ENCODE data around the gene MARK2.

Gene MARK2

GRCh38 chr11:63831326-63831725 is 7.6 kb upstream of the MARK2 start:
- DNase-seq = no peak

DNA sequence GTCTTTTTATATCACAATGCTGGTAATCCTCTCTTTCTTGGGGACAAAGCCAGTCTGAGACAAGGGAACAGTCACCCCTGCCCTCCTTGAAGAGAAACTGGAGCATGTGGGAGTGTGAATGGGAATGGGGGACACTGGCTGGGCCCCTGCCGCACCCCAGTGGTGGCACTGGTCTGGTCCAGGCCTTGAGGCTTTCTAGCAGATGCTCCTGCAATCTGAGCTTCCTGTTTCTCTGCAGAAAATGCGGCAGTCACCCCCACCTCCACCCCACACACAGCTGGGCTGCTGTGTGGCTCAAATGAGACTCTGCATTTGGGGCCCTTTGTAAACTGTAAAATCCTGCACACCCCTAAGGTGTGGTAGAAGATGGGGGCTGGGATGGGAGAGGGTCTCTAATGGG is 6.6 kb upstream of the MARK2 start:
- DNase-seq = no peak

GRCh38 chr11:63833048-63833447 is 5.9 kb upstream of the MARK2 start:
- DNase-seq = no peak

DNA sequence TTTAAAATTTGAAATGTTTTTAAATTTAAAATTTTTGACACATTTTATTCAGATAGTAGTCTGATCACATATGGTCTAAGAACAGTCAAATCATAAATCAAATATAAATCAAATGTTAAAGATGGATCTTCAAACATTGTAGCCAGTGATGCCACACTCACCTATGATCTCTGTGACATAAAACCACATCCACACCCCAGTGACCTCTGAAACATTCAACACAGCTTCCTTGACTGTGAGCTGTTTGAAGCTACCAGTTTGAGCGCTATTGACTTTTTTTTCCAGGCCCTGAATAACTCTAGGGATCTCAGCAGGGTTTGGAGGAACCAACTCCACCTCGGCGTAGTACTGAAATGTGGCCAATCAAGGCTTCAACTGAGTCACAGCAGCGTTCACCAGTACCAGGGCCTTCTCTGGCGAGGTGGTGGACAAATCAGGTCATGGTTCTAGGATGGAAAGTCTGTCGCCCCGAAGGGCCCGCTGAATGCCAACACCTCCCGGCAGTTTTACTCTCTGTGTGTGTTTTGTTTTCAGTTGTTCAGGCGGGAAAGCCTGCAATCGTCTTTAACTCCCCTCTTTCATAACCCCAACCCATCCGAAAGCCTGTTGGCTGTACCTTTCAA is 4.3 kb upstream of the MARK2 start:
- no peak for DNase-seq

DNA sequence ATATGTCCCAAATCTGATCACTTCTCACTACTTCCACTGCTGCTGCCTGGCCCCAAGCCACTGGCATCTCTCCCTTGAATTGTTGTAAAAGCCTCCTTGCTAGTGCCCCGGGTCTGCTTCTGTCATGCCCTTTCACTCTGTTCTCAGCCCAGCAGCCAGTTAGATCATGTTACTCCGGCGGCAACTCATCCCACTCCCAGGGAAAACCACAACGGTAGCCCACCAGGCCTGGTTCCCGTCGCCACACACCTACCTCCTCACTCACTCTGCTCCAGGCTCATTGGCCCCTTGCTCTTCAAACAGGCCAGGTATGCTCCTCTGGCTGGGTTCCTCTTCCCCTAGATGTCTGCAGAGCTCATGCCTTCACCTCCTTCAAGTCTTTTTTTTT is 3.8 kb upstream of the MARK2 start:
- DNase-seq = no peak

DNA sequence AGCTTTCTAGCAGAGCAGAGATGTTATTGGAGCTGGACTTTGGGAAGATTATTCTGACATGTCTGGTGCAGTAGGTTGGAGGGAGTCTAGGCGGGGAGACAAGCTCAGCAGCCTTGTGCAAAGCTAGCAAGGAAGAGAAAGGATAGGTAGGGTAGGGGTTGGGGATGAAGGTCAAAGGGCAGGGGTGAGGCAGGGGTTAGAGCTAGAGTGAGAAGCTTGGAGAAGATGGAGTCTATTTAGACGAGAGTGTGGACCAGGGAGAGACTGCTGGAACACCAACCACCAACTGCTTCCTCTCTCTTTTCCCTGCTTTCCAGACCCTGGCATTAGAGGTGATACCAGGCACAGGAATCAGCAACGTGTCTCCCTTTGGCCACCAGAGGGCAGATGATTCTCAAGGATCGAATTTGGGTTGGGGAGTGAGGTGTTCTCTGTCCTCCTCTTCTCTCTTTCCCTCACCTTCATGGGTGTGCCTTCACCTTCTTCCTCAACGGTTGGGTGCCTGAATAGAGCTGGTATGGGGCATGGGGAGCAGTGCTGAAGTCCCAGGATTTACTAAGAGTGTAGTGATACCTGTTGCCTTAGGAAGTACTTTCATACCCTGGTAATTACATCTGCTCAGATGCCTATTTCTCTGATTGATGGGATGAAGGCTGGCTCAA is 1.8 kb upstream of the MARK2 start:
- peak; percentile 73 to 78 for DNase-seq

GRCh38 chr11:63837739-63838138 is 1.2 kb upstream of the MARK2 start:
- no peak for DNase-seq

DNA sequence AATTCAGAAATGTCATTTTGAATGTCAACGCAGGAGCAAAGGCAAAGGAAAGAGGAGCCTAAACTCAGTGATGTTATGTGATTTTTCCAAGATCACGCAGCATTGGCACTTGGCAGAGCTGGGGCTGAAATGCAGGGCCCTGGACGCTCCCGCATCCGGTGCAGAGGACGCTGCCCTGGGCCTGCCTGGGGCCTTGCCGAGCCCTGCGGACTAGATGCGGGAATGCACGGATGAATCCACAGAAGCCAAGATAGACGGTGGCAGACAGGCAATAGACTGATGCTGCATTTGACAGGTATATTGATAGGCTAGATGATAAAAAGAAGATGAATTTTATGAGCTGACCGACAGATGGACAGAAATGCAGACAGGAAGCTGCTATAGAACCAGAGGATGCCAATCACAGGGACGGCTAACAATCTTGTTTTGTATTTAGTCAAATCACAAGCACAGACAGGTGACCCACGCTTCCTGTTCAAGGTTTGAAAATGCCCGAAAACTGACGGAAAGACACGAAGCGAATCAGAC is 696 bp upstream of the MARK2 start:
- no peak for DNase-seq

- DNase-seq = no peak
These were observed 822 bp downstream of the MARK2 start for GRCh38 chr11:63839508-63840355.

GRCh38 chr11:63840356-63841060 is 1.6 kb downstream of the MARK2 start:
- no peak for DNase-seq

DNA sequence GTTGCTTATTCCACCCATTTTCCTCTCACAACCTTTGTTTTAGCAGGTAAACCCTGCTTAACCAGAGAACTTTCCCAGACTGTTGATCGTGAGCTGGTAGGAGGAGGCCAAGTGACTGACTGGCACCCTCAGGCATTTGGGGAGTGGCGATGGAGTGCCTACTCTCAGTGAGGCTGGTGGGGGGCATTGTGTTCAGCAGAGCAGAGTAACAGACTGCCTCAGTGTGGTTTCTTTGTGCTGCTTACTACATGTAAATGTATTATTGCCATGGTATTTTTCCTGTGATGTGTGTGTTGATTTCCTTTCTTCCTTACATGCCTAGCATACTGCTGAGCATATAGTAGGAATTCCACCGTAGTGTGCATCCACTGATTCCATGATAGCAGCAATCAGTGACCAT is 2.6 kb downstream of the MARK2 start:
- DNase-seq = no peak

DNA sequence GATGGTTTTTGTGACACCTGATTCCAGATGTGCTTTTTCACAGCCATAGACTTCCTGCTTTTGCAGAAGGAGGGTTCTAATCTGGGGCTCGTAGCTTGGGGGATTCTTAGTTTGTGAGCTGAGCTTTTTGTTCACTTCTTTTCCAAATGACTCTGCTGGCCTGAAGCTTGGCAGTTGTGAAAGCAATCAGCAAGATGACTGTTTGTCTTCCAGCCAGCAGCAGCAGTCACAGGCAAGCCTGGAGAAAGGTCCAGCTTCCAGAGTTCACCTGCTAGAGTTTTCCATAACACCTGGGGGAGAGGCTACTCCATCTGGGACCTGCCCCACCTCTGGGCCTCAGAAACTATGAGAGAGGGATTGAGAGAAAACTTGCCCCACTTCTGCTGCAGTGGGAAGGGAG is 4.1 kb downstream of the MARK2 start:
- DNase-seq = no peak

DNA sequence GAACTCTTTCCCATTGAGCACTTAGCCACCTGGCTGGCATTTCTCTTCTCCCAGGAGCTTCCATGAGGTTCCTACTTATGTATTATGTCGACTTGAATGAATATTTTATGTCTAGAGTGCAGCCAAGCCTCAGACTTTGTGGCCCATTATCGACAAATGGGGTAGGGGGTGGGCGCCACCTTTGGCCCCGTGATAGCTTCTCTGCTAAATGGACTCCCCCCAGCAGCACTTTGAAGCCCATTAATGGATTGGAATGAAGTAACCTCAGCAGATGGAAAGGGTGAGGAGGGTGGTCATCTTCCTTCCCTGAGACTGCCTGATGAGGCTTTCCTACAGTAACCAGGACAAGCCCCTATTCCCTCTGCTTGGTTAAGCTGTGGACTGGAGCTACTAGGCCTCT is 5.9 kb downstream of the MARK2 start:
- no peak for DNase-seq

DNA sequence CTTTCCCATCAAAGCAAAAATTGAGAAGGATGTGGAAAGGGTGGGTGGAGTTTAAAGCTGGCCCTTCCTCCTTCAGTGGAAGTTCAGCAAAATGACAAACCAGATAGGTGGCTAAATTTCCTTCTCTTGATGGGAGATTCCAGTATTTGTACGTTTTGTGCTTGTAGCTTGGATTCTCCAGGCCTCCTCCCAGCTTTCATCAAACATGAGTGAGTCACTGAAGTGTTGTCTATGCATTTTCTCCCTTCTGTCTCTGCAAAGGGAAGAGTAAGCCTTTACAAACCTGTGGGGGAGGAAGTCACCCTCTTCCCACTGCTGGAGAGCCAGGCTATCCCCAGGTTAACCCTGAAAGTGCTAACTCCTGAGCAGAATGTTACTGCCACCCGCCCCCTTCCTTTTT is 6.4 kb downstream of the MARK2 start:
- DNase-seq = no peak

GRCh38 chr11:63845911-63846310 is 7.0 kb downstream of the MARK2 start:
- no peak for DNase-seq

GRCh38 chr11:63846897-63847296 is 8.0 kb downstream of the MARK2 start:
- no peak for DNase-seq

- DNase-seq = no peak
These were observed 8.5 kb downstream of the MARK2 start for GRCh38 chr11:63847363-63847762.

GRCh38 chr11:63849691-63850090 is 10.8 kb downstream of the MARK2 start:
- no peak for DNase-seq

- no peak for DNase-seq
These were observed 12.0 kb downstream of the MARK2 start for GRCh38 chr11:63850920-63851319.

- no peak for DNase-seq
These were observed 12.5 kb downstream of the MARK2 start for GRCh38 chr11:63851364-63851763.

- DNase-seq = no peak
These were observed 14.6 kb downstream of the MARK2 start for GRCh38 chr11:63853476-63853875.

DNA sequence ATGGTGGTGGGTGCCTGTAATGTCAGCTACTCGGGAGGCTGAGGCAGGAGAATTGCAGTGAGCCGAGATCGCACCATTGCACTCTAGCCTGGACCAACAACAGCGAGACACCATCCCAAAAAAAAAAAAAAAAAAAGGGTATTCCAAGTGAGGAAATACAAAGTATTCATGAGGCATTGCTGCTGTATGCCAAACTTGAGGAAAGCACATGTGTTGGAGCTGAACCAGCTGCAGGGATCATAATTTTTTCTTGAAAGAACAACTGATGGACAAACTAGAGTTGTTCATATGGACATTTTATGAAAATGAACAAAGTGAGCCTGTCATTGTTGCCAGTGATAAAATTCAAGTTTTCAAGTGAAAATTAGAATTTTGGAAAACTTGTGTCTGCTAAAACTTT is 15.8 kb downstream of the MARK2 start:
- no peak for DNase-seq

DNA sequence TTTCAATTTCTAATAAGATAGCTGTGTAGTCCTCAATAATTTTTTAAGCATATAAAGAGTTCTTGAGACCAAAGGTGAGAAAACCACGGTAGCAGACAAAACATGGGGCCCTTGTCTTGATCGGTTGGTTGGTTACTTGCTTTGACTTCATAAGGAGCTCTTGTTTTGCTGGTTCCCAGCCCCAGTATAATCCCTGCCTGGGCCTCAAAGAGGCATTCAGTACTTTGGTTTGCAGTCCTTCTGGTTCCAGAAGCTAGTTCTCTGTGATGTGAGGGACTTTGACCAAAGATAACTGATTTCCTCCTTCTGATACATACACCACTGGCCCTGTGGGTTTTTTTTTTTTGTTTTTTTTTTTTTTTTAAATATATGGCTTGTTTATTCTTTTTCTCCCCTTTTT is 17.1 kb downstream of the MARK2 start:
- DNase-seq = no peak
